Effector memory CD8-positive, alpha-beta T cell (primary cell): ENCODE results near the gene TMEM30A.

Experiments
- ATAC-seq: fragments of 150-1000 bp; cut with Tn5 transposase; replicated peaks from 2 replicates; pipeline ENCODE4 v1.10.0; 2021; ENCODE audit warnings: mild to moderate bottlenecking, moderate library complexity
- DNase-seq, 3 experiments: peaks; one replicate each; pipeline ENCODE4 v3.0.0; 2021
- H3K27ac Mint-ChIP-seq, 2 donors: one replicate each; pipeline ENCODE4 v1.8.0; 2022; ENCODE audit warnings: mild to moderate bottlenecking in 2 of 2, mixed read lengths in 2 of 2, moderate library complexity in 2 of 2
- H3K27me3 Mint-ChIP-seq, 2 donors: one replicate each; pipeline ENCODE4 v1.8.0; 2022; ENCODE audit warnings: mixed read lengths in 2 of 2
- H3K36me3 Mint-ChIP-seq: one replicate; pipeline ENCODE4 v1.8.0; 2022; ENCODE audit warnings: mild to moderate bottlenecking, moderate library complexity, mixed read lengths; ENCODE audit not compliant: insufficient read depth
- H3K4me1 Mint-ChIP-seq, 2 donors: one replicate each; pipeline ENCODE4 v1.8.0; 2022; ENCODE audit warnings: low read depth in 2 of 2, mixed read lengths in 2 of 2
- H3K4me3 Mint-ChIP-seq, 2 donors: one replicate each; pipeline ENCODE4 v1.8.0; 2022; ENCODE audit warnings: mild to moderate bottlenecking in 2 of 2, mixed read lengths in 2 of 2, moderate library complexity in 2 of 2
- H3K9me3 Mint-ChIP-seq, 2 donors: one replicate each; pipeline ENCODE4 v1.8.0; 2022; ENCODE audit warnings: mixed read lengths in 2 of 2

The TMEM30A gene

DNA sequence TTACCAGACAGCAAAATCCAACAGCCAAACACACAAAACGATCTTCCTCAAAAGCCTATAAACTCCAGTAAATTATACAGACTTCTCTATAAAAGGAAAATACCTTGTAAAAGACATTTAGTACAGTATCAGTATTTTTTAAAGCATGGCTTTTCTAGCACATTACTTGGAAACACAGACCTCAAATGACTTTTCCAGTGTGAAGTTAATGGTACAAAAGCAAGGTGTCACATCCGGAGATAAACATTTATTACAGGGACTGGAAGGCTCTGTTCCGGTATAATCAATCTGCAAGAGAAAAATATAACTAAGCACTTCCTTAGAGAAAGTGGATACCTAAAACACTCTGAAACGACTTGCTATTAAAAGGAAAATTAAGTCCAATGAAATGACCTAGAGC is 17.1 kb downstream of the TMEM30A start:
- ATAC-seq (no peak), DNase-seq (no peak)
- Mint-ChIP-seq H3K27ac (no peak overlapping the region), H3K27me3 (no peaks in the 10 kb centered on the region), H3K36me3 (peaks cover 13% of the 10 kb centered on the region), H3K4me3 (no peak overlapping the region), H3K9me3 (no peaks in the 10 kb centered on the region), H3K4me1 (peaks cover 12 to 51% of the 10 kb centered on the region in 2 donors)

DNA sequence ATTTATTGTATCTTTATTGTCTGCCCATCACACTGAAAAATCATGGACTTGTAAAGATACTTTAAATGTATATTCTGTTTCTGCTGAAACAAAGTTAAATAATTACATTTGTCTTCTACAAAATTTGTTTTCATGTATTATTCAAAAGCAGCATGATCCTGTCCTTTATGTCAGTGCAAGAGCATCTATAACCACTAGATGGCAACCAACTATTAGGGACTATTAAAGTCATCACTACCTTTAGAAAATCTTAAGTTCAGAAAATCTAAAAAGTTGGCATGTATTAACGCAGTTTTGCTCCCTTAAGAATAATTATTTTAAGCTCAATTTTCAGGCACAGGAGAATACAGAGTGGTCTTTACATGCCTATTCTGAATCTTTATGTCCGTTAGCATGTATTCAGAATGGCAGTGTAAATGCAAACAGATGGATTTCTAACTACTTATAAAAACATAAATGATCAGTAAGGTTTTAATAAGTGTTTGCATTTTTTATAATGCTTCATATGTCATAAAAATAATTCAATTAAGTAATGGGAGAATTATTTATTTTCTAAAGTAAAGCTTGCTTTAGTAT is 17.8 kb downstream of the TMEM30A start:
- Mint-ChIP-seq H3K27ac (no peak overlapping the region), H3K4me1 (peaks cover 9 to 45% of the 10 kb centered on the region in 2 donors), H3K9me3 (no peaks in the 10 kb centered on the region), H3K27me3 (no peaks in the 10 kb centered on the region), H3K4me3 (peak overlapping the region in 1 of 2 donors; percentile 28), H3K36me3 (peaks cover 18% of the 10 kb centered on the region)
- ATAC-seq = peak; percentile 76
- no peak for DNase-seq

DNA sequence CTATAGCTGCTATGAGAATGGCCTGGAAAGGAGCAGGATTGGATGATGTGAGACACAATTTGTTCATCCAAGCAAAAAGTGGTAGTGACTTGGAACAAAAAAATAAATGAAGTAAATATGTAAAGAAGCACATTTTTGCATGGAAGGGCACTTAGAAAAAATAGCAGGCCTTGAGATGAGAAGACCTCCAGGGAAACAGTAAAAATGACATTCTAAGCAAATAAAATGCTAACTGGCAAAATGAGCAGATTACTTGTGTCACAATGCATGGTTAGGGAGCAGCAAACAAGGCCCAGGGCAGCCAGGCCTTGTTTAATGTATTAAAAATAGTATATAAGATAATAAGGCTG is 21.2 kb downstream of the TMEM30A start:
- ATAC-seq (no peak), DNase-seq (no peak)
- H3K4me3 Mint-ChIP-seq = no peak overlapping the region
- H3K27me3 Mint-ChIP-seq = no peaks in the 10 kb centered on the region
- H3K36me3 Mint-ChIP-seq = peaks cover 44% of the 10 kb centered on the region
- H3K9me3 Mint-ChIP-seq = no peaks in the 10 kb centered on the region
- peaks cover 1 to 18% of the 10 kb centered on the region in 2 donors for H3K4me1 Mint-ChIP-seq
- H3K27ac Mint-ChIP-seq = no peak overlapping the region

DNA sequence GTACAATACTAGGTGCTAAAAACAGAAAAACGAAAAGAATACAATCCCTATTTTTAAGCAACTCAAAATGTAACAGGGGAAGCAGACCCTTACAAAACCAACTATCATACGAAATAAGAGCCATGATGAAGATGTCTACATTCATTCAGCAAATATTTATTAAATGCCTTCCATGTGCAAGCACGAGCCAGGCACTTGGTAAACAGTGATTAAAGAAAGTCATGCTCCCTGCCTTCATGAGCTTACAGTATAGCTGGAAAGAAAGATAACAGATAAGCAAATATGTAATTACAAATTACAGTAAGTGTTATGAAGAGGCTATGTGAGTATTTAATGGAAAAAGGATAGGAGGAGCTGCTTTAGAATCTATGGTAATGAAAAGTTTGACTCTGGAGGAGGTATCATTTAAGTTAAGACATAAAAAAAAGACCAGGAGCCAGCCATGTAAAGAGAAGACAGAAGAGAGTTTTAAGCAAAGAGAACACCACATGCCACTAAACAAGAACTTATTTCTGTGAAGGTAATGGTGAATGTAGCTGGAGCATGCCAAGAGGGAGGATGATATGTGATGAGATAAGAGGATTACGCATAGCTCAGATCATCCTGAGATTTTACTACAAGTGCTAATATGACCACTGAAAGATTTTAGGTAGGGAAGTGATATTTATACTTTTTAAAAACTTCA is 21.7 kb downstream of the TMEM30A start:
- Mint-ChIP-seq H3K27ac (no peak overlapping the region), H3K4me3 (no peak overlapping the region), H3K9me3 (no peaks in the 10 kb centered on the region), H3K36me3 (peaks cover 44% of the 10 kb centered on the region), H3K4me1 (peaks cover 0 to 15% of the 10 kb centered on the region in 2 donors), H3K27me3 (no peaks in the 10 kb centered on the region)
- DNase-seq (no peak), ATAC-seq (no peak)

DNA sequence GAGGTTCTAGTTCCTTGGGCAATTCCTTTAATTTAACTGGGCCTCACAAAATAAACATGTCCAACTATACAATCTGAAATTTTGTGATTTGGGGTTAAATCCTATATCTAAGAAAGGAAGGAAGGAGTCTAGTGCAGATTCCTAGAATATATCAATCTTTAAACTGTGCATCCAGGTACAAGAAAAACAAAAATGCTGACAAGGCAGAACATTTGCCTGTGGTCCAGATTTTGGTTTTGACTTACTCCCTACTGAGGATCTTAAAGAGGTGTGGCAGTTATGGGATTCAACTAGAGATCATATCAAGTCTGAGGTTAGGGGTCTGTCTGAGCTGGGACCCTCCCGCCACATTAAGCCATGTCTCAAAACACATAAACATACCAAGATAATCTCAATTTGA is 23.3 kb downstream of the TMEM30A start:
- Mint-ChIP-seq H3K27me3 (no peaks in the 10 kb centered on the region), H3K9me3 (no peaks in the 10 kb centered on the region), H3K4me1 (peaks cover 0 to 4% of the 10 kb centered on the region in 2 donors), H3K27ac (no peak overlapping the region), H3K4me3 (no peak overlapping the region), H3K36me3 (peaks cover 44% of the 10 kb centered on the region)
- no peak for DNase-seq
- ATAC-seq = no peak

DNA sequence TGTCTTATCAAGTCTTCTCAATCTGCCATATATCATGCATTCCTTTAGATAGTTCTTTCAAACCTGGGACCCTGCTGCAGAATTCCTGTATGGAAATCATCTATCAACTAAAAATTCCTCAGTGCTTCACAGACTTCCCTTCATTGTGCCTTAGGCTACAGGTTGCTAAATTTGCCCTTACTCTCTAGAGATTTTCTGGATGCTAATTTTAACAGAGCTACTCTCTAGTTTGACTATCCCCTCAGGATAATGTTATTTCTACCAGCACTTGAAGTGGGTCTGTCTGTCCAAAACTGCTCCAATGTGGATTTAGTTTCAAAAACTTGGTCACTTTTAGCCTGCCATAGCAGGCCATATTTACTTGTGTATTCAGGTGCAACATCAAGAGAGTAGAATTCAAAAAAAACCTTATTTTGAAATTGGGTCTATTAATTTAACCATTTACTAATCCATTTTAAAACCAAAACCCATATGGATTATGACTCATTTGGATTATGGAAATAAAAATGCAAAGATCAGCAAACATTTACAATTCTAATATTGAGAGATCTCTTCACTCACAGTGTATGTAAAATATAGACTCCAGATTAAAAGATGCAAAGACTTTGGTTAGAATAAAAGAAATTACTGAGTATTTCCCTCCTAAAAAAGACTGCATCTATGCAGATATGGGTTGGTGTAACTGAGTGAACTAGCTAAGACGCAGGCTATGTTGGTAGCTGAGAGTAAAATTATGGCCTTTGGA is 27.1 kb downstream of the TMEM30A start:
- Mint-ChIP-seq H3K27ac (no peak overlapping the region), H3K36me3 (peaks cover 48% of the 10 kb centered on the region), H3K9me3 (no peaks in the 10 kb centered on the region), H3K27me3 (no peaks in the 10 kb centered on the region), H3K4me1 (no peaks in the 10 kb centered on the region), H3K4me3 (no peak overlapping the region)
- ATAC-seq (no peak), DNase-seq (no peak)

DNA sequence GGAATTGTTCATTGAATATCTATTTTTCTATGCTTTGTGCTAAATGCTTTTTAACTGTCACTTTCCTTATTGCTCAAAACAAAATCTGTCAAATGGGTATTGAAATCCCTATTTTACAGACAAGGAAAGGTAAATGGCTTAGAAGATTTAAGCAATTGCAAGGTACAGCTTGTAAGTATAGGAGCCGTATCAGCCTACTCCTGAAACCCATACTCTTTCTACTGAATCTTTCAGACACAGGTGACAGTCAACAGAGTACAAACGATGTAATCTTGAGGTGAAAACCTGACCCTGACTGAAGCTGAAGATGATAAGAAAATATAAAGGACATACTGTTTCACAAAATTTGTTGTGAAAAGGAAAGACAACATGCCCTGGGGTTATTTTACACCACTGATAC is 34.0 kb downstream of the TMEM30A start:
- Mint-ChIP-seq H3K36me3 (peaks cover 15% of the 10 kb centered on the region), H3K4me3 (no peak overlapping the region), H3K27me3 (peaks cover 10 to 11% of the 10 kb centered on the region in 2 donors), H3K27ac (no peak overlapping the region), H3K9me3 (no peaks in the 10 kb centered on the region), H3K4me1 (no peaks in the 10 kb centered on the region)
- DNase-seq (no peak), ATAC-seq (no peak)

DNA sequence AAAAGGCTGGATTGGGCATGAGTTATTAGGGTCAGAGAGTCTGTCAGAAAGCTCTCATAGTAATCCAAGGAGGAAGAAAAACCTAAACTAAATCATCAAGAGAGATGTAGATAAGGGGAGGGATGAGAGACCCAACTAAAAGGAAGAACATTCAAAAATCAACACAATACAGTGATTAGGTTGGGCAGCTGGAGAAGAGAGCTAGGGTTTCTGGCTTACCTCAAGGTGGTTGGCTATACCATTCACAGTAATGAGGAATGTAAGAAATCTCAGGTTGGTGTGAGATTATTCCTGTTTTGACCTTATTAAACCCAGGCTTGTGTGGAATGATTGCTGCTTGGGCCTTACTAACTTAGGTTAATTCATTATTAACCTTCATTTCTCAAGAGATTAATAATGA is 34.8 kb downstream of the TMEM30A start:
- peaks cover 10% of the 10 kb centered on the region for H3K36me3 Mint-ChIP-seq

DNA sequence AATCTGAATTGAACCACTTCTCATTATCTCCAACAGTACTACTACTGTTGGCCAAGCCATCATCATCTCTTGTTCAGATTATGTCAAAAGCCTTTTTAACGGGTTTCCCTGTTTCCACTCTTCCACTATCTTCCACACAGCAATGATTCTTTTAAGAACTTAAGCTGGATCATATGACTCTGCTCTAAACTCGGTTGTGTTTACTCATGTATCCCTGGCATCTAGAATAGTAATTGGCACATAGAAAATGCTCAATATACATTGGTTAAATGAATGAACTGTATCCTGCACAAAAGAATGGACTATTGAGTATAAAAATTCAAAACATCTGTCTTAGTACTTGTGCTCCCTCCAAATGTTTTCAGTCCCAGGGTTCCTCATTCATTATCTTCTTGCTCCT is 38.2 kb downstream of the TMEM30A start:
- H3K4me1 Mint-ChIP-seq = peaks cover 2 to 4% of the 10 kb centered on the region in 2 donors
- DNase-seq (no peak), ATAC-seq (no peak)
- H3K27me3 Mint-ChIP-seq = peaks cover 14 to 18% of the 10 kb centered on the region in 2 donors
- H3K36me3 Mint-ChIP-seq = peaks cover 22% of the 10 kb centered on the region
- H3K27ac Mint-ChIP-seq = no peak overlapping the region
- H3K4me3 Mint-ChIP-seq = no peak overlapping the region
- no peaks in the 10 kb centered on the region for H3K9me3 Mint-ChIP-seq

More for the DNA sequence above, 34.8 kb downstream of the TMEM30A start:
- Mint-ChIP-seq H3K27me3 (peaks cover 14 to 17% of the 10 kb centered on the region in 2 donors), H3K9me3 (no peaks in the 10 kb centered on the region), H3K4me1 (no peaks in the 10 kb centered on the region), H3K27ac (peak overlapping the region in 1 of 2 donors; percentile 14), H3K4me3 (no peak overlapping the region)
- ATAC-seq = no peak
- DNase-seq = no peak

DNA sequence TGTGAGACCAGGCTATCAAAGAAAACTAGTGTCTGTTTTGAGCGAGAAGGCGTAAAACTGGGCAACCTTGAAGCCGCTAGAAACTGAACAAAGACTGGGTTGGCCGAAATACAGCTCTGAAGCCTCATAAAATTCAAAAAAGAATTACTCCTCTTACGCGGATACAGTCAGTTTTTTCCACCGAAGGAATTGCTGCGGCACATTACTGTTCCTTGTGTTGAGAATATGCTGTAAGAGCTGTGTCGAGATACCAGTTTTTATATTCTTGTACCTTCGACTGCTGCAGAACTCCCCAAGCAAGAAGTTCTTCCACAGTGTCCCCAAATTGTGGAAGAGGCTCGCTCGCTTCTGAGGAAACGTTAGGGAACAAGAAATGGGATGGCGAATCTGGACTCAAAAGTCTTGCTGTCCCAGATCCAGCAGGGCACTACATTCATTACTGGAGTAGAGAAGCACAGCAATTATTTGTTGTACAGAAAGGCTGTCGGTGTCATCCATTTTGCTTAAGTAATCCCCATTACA is 40.5 kb downstream of the TMEM30A start:
- Mint-ChIP-seq H3K9me3 (no peaks in the 10 kb centered on the region), H3K27ac (peak overlapping the region; percentile 97 to 98)

DNA sequence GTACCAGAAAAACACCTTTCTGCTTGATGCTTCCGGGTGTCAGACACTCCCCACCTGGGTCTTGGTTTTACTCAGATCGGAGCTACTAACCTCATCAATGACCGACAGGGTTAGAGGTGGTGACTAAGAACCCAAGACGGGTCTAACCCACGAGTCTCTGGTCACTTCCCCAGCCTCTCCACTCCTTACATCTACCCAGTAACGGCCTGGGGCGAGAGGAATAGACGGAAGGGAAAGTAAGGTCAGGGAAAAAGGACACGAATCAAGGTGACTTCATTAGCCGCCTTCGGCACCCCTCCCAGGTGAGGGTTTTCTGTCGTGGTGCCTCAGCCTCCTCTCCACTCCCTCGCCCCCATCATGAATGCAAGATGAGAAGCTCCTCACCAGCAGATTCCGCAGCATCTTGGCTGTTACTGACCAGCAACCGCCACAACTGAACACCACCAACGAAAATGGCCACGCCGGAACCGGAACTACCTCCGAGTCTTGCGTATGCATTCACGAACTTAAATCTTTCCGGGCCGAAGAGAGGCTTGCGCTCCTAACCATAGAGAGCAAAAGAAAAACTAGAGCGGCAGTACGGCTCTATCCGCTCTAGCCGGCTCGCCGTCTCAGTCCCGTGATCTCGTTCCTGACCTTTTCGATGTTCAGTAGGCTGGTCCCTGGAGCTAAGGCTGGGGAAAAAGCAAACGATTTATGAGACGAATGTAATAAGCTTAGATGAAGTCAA is 41.1 kb downstream of the TMEM30A start, which contains the start of gene COX7A2:
TSS of gene COX7A2 (minus strand) at position 469 of the 730 bp plus-strand sequence. CDS start at position 402, 67 bp downstream.
- Mint-ChIP-seq H3K9me3 (no peaks in the 10 kb centered on the region), H3K4me1 (peaks cover 3 to 12% of the 10 kb centered on the region in 2 donors), H3K27ac (peak within 1 kb of the TSS; percentile 97 to 98), H3K36me3 (peaks cover 48% of the 10 kb centered on the region), H3K27me3 (peaks cover 14 to 18% of the 10 kb centered on the region in 2 donors), H3K4me3 (peak within 1 kb of the TSS; percentile 94 to 95)
- DNase-seq (peak; percentile 78 to 81 (median 79)), ATAC-seq (peak; percentile 95)

More for the DNA sequence above, 40.5 kb downstream of the TMEM30A start:
- H3K4me1 Mint-ChIP-seq = peaks cover 2 to 12% of the 10 kb centered on the region in 2 donors
- ATAC-seq = peak; percentile 24
- H3K4me3 Mint-ChIP-seq = peak overlapping the region; percentile 94 to 95
- peaks cover 42% of the 10 kb centered on the region for H3K36me3 Mint-ChIP-seq
- no peak for DNase-seq
- peaks cover 14 to 18% of the 10 kb centered on the region in 2 donors for H3K27me3 Mint-ChIP-seq

DNA sequence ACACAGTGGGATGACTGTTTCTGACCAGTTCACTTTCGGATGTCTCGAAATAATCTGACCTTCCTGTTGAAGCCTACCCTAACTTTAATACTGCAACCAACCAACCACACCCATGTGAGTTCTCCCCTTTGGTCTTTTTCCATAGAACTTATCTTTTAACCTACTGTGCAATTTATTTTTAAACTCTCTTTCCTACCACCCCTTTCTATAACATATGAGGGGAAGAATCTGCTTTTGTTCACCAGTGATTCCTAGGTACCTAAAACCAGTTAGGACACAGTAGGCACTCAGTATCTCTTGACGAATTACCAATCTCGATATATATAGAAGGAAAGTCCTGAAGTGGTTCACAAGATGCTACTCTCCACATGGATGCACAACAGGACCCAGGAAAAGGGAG is 48.0 kb downstream of the TMEM30A start:
- DNase-seq = no peak
- no peaks in the 10 kb centered on the region for H3K27me3 Mint-ChIP-seq
- no peak for ATAC-seq
- H3K4me1 Mint-ChIP-seq = peaks cover 1 to 10% of the 10 kb centered on the region in 2 donors
- peaks cover 57% of the 10 kb centered on the region for H3K36me3 Mint-ChIP-seq
- H3K9me3 Mint-ChIP-seq = no peaks in the 10 kb centered on the region
- no peak overlapping the region for H3K4me3 Mint-ChIP-seq
- no peak overlapping the region for H3K27ac Mint-ChIP-seq

DNA sequence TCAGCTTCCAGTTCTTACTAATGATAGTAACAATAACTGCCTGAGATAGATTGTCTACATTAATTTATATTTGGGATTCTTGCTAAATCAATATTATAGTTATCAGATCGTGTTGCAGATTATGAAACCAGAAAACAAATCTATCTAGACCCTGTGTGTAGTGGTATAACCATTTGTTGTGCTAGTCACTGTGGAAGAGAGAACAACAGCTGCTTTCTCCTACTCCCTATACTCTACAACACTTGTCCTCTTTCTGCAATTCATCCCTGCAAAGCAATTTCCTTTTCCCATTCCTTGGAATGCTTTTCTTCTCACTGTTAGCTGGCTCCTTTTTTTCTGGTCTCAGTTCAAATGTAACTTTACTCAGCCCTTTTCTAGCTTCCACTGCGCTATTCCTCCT is 49.3 kb downstream of the TMEM30A start:
- no peak for ATAC-seq
- peak overlapping the region in 1 of 2 donors; percentile 39 for H3K27ac Mint-ChIP-seq
- H3K27me3 Mint-ChIP-seq = no peaks in the 10 kb centered on the region
- H3K36me3 Mint-ChIP-seq = peaks cover 44% of the 10 kb centered on the region
- no peak for DNase-seq
- H3K9me3 Mint-ChIP-seq = no peaks in the 10 kb centered on the region
- no peak overlapping the region for H3K4me3 Mint-ChIP-seq
- H3K4me1 Mint-ChIP-seq = peaks cover 0 to 1% of the 10 kb centered on the region in 2 donors
